Testis (tissue), 2 donors: ENCODE measurements around the gene ARF3.

Experiments
- POLR2A ChIP-seq: fragments of 450-650 bp; IDR thresholded peaks from one replicate; pipeline ENCODE4 v1.6.1; 2017; ENCODE audit warnings: antibody characterized with exemption, mild to moderate bottlenecking, moderate library complexity
- TF ChIP-seq, protein P1 (sequence below), 3 experiments: fragments of 450-650 bp in 2 of 3; fragments of 200-600 bp in 1 of 3; sonication (generic) in 1 of 3; IDR thresholded peaks; one replicate each; pipeline ENCODE4 v1.5.1; 2016 to 2019; ENCODE audit warnings: antibody characterized with exemption in 3 of 3, mild to moderate bottlenecking in 2 of 3, moderate library complexity in 1 of 3

DNA sequence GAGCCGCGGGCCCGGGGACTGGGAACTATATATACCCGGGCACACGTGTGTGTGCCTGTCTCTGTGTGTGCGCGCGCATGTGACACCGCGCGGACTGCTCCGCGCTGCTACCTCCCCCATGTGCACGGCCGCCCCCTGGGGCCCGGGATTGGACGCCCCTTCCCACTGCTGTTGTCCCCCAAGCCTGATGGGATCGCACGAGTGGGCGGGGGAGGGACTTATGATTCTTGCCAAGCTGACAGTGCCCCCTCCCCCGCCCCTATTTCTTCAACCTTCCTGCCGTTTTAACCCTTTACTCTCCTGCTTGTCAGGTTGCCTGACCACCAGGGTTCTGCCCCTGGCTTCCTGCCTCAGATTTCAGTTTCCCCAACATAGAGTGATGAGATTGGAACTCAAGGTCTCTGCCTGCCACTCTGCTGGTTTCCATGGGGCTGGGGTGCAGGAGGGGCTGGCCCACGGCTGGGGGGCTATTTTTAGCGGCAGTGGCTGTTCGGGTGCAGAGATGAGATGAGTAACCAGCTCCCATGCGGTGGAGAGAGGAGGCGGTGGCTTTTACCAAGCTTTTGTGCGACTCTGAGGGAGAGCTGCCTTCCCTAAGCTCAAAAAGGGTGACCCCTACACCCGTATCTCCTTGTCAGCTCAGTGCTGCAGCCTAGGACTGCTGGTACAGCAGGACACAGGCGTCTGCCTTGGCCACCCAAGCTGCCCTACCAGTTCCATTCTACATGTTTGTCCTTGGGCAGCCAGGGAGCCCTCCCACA is 42.3 kb upstream of the ARF3 start, which contains the start of gene DDN:
- TF ChIP-seq, protein P1, sequence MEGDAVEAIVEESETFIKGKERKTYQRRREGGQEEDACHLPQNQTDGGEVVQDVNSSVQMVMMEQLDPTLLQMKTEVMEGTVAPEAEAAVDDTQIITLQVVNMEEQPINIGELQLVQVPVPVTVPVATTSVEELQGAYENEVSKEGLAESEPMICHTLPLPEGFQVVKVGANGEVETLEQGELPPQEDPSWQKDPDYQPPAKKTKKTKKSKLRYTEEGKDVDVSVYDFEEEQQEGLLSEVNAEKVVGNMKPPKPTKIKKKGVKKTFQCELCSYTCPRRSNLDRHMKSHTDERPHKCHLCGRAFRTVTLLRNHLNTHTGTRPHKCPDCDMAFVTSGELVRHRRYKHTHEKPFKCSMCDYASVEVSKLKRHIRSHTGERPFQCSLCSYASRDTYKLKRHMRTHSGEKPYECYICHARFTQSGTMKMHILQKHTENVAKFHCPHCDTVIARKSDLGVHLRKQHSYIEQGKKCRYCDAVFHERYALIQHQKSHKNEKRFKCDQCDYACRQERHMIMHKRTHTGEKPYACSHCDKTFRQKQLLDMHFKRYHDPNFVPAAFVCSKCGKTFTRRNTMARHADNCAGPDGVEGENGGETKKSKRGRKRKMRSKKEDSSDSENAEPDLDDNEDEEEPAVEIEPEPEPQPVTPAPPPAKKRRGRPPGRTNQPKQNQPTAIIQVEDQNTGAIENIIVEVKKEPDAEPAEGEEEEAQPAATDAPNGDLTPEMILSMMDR (IDR thresholded peaks at IDR 0.05), result no peak
- no peak for TF ChIP-seq POLR2A
